Measurements from ENCODE around the gene LHPP.
"Not testable (repeated sequence)": the region's sequence is repeated elsewhere in the genome, so short reads cannot be mapped to it uniquely, and the experiment has no call there.

Gene LHPP

DNA sequence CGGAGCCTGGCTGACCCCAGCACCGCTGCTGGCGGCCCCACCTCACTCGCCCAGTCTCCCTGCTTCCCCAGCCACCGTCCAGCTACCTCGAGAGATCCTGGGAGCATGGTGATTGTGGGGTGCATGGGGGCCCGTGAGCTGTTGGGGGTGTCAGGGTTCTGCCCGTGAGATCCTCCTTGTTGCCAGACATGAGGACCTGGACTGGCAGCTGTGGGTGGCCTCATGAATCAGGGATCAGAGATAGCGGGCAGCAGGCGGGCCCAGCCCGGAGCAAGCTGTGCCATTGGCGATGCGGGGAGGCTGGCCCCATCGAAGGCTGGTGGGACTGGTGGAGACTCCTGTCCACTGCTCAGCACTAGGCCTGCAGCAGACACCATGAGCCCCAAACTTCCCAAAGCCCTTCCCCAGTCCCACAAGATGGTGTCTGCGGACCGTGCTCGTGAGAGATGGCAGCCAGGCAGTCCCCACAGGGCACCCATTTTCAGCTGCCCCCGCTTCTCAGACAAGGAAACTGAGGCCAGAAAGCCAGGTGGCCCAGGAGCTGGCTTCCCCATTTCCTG, 75.6 kb downstream of the LHPP start:
- DNase-seq: no peak
- no peak for ATAC-seq

DNA sequence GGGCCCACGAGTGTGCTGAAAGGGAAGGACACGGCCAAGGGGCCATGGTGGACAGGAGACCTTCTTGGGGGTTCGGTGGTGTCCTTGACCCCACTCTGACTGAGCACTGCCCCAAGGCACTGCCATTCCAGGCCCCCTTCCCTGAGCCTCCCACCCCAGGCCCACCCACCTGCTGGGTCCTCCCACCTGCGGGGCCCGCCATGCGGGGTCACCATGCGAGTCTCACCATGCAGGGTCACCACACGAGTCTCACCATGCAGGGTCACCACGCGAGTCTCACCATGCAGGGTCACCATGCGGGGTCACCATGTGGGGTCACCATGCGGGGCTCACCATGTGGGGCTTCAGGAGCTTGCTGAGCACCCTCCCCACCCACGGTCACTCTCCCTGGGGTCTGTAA, 76.3 kb downstream of the LHPP start:
- ATAC-seq (no peak), DNase-seq (no peak)

DNA sequence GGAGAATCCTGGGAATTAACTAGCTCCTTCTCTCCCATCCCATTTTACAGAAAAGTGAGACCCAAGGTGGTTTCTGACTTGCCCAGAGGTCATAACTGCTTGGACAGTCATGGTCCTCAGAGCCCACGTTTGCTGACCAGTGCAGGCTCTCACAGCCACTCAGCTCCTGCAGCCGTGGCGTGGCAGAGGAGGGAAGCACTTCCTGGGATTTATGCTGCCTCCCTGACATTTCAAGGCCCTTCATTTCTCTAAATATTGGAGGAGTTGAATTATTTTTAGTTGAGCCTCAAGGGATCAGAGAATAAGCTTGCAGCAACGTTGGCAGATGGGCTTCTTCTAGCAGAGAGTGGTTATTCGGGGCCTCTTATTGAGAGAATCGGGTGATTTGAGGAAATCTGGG, 77.1 kb downstream of the LHPP start:
- ATAC-seq (no peak), DNase-seq (no peak)

DNA sequence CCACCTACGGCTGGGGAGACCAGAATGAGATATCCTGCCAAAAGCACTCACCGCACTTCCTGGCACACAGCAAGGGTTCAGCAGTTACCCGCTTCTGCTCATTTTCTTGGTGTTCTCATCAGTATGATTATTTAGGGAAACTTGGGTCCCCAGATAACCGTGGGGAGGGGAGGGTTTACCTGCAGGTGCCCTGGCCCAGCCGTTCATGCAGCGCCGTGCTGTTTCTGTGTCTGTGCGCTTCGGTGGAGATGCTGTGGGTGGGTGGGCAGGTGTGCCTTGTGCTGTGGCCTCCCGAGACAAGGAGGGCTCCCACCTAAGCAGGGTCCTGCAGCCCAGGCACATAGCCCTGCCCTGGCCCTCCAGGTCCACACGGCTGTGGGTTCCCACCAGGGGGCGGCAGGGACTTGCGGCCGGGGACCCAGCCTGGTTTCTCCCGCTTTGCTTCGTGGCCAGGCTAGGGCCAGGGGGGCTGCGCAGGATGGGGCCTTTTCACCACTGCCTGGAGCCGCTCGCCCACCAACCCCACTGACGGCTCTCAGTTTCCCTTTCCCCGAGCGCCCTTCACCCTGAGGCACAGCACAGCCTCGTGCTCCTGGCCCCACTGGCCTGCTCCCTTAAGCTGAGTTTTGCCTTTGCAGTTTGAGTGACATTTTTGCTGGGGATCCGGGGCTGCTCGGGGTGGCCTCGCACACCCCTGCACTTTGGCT, 78.5 kb downstream of the LHPP start:
- DNase-seq (peak; percentile 78), ATAC-seq (peak; percentile 59)

DNA sequence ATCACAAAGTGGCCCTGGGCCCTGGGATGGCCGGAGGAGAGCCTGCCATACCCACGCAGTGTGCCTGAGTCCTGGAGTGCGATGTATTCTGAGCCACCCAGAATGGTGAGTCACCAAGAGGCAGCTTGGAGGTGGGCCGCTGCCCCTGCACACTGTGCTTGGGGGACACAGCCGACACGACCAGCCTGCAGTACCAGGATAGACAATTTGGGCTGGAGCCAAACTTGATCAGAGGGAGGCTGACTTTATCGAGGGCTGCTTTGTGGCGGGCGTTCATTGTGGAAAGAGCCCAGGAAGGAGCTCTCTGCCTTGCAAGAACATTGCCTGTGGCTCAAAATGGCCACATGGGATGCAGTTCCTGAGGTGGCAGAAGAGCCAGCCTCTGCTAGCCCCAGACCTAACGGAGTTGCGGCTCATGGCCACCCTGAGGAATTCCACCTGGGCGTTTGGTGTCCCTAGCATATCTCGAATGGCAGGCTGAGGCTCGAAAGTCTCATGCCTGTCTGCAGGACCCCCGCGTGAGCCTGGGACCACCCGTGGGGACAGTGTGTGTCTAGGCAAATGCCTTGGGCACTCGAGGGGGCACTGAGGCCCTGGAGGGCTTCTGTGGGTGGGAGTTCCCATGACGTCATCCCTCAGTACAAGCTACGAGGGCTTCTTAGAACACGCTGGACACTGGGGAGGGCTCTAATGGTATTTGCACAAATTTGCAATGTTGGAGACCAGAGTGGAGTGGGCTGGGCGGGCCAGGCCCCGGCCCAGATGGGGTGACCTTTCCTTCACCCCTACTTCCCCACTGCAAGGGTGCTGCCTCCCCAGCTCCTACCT, 79.7 kb downstream of the LHPP start:
- no peak for ATAC-seq
- no peak for DNase-seq

DNA sequence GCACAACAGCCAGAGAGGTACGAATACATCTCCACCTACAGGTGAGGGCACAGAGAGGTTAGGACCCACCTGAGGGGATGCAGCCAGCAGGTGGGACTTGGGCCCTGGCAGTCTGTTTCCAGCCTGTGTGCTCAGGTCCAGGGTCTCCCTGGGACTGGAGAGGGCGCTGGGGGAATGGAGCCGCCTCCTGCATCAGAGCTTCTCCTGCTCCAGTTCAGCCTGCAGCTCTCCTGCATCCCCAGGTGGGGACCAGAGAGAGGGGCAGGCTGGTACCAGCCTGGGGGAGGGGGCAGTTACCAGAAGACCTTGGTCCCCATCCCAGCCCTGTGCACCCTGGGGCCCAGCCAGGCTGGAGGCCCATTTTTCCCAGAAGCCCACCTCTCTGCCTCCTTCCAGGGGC, 80.7 kb downstream of the LHPP start:
- ATAC-seq (no peak), DNase-seq (no peak)

DNA sequence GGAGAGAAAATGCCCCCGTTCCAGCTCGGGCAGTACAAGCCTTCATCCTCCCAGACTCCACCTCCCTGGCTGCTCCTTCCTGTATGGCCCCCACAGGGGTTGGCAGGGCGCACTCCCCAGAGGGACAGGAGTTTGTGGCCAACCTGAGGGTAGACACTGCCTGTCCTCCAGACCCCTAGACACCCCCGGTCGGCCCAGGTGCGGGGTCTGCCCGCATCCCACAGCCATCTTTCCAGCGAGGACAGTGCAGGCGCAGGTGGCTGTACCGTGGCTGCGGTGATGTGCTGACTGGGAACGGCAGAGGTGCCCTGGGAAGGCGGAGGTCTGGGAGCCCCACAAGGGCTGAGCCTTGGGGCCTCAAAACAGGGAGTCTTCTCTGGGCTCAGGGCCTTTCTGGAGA, 81.5 kb downstream of the LHPP start:
- DNase-seq (no peak), ATAC-seq (no peak)

DNA sequence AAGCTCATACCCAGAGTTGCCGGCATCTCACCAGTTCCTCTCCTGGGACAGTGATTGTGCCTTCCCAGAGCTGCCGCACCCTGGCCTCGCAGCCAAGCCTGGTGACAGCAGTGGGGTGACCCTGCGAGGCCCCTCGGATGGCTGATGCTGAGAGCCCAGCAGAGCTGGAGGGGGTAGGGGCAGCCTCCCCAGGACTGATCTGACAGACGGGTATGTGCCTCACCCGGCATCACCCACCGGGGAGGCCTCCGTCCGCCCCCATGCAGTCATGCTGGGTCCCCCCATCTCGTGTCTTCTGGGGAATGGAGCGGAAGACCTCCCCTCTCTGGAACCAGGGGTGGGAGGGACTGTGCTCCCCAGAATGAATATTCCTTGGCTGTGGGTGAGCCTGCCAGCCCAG, 82.3 kb downstream of the LHPP start:
- ATAC-seq: no peak

DNA sequence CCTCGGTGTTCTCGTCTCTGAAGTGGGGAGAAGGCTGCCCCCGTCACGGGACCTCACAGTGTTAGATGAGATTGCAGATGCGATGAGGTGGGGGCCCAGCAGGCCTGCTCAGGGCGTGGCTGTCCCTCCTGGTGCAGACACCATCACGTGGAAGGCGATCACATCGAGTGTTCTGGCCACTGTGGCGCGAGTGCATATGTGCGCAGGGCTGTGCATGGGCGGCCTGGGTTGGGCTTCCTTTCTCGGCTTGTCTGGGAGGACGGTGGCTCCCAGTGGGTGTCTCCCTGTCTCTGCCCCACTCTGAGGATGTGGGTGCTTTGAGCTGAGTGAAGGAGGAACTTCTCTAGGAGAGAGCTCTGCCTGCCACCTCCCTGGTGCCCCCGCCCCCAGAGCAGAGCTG, 83.1 kb downstream of the LHPP start:
- DNase-seq: no peak
- ATAC-seq: no peak

More for the DNA sequence above, 82.3 kb downstream of the LHPP start:
- DNase-seq: no peak

DNA sequence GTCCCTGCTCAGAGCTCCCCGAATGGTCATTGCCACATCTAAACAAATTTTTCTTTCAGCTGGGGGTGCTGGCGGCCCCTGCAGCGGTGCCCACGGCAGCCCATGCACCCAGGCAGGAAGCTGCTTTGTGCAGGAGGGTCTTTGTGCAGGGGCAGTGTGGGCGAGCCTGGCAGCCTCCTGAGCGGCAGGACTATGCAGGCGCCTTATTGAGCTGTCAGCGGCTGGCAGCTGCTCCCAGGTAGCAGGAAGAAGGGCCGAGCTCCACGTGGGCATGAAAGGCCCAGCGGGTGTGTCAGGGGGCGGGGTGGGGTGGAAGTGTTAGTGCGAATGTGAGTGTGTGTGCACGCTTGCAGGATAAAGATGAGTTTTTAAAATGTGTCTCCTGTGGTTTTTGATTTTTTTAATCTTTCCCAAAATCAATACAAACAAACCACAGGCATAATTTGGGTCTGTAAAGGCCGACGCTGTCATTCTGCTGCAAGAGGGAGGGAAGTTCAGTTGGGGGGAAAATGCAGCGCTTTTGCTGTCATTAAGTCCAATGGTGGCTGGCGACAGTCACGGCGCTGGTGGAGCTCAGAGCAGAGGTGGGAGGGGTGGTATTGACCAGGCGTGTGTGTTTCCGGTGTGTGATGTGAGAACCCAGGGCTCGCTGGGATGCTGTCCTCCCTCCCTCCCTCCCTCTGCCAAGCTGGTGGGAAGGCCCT, 83.9 kb downstream of the LHPP start:
- ATAC-seq: no peak
- DNase-seq: no peak

DNA sequence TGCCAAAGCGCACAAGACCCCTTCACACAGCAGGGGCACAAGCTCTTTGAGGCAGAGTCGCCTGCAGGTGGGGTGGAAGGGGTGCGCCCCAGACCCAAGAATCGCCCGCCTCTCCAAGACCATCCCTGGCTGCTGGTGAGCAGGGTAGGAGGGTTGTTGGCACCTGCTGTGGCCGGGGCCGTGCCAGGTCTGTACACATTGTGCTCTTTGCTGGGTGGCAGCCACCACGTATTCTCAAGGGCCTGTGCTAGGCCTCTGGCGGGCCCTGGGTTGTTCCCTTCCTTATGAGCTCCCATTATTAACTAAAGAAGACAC, 84.4 kb downstream of the LHPP start:
- ATAC-seq (no peak), DNase-seq (no peak)

DNA sequence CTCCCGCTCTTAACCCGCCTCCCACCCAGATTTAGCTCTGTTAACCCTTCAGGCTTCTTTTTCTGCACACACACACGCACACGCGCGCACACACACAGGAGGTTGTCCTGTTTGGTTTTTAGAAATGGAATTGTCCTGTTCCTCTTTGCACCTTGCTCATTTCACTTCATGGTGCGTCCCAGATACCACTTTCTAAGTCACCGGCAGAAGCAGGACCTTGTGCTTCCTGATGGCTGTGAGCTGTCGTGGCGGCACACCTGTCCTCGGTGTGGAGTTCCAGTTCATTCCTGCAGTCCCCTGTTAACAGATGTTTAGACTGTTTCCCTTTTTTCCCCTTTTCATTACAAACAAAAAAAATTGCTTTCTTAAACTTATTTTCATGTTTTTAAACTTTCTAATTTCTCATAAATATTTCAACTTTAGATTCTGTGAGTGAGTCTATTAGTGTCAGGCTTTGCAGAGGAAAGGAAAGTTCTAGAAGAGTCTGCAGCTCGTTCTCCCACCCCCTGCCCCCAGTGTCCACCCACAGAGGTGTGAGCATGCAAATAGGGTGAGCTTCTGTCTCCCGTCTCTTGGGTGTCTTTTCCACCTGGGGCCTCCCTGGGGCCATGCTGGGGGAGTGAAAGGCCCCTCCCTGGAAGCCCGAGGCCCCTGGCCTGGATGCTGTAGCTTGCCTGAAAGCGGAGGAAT, 85.5 kb downstream of the LHPP start:
- no peak for DNase-seq
- no peak for ATAC-seq

DNA sequence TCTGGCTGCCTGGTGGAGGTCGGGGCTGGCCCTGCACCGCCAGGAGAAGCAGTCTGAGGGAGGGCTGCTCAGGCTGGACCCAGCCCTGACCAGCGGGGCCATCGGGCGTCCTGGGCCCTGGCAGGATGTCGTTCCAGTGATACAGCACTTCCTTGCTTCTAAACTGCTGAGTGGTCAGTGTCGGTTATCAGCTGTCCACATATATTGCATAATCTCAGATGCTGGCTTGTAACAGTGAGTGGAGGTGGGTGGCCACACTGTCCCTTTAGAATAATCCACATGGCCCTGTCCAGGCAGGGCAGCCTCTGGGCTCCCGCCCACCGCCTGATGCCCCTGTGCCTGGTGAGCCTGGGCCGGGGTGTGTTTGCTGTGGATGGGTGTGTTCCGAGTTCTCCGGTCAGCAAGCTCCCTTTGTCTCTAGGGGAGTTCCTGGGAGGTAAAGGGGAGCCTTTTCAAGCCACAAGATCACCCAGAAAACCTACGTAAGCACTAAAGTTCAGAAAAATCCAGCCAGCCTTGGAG, 86.1 kb downstream of the LHPP start:
- DNase-seq (no peak), ATAC-seq (no peak)

DNA sequence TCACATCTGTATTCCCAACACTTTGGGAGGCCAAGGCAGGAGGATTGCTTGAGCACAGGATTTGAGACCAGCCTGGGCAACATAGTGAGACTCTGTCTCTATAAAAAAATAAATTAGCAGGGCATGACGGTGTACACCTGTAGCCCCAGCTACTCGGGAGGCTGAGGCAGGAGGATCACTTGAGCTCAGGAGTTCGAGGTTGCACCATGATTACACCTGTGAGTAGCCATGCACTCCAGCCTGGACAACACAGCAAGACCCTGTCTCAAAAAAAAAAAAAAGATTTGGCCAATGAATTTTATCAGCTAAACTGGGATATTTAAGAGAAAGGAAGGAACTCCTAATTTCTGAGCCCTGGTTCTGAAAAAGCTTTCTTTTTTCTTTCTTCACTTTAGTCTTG, 87.5 kb downstream of the LHPP start:
- DNase-seq, ATAC-seq: not testable (repeated sequence)

DNA sequence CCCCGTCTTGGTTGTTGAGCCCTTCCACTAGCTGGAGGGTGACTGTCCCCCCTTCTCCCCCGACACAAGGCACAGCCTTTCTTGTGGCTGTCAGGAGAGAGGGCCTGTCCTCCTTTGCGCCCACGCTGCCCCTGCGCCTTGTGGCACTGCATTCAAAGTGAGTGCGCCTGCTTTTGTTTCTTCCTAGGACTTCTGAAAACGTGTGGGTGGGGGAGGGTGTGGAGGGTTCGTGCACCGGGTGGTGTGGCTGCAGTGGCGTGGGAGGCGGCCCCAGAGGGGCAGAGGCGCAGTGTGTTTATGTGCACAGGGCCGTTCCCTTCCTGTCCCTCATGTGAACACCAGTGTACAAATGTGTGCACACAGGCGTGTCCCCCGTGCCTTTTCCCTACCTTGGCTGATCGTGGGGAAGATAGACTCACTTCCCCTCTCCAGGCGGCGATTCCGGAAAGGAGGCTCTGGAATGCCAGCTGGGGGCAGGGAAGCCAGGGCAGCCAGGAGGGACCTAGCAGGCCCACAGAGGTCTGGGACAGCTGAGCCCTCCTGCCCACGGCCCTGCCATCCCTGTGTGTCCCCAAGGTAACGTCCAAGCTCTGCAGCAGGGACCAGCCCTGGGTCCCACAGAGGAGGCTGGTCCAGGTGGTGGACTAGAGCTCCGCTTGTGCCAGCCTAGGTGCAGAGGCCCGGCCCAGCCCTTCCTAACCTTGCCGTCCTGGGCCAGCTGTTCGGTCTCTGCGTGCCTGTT, 88.8 kb downstream of the LHPP start:
- no peak for ATAC-seq
- no peak for DNase-seq

DNA sequence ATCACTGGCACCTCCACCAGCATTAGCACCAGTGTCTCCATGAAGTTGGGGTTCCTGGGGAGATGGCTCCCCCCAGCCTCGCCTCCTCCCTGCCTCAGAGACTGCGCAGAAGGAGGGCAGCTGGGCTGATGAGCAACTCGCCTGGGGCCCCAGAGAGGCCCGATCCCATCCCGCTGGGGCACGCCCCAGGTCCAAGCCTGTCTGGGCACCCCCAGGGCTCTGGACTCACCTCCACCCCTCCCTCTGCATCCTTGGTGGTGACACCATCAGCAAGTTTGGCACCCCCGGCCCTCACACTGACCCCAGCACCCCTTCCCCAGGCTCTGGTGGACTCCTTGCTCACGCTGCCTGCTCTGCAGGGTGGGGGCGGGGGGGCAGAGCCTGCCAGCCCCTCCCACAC, 89.5 kb downstream of the LHPP start:
- DNase-seq (no peak), ATAC-seq (no peak)

DNA sequence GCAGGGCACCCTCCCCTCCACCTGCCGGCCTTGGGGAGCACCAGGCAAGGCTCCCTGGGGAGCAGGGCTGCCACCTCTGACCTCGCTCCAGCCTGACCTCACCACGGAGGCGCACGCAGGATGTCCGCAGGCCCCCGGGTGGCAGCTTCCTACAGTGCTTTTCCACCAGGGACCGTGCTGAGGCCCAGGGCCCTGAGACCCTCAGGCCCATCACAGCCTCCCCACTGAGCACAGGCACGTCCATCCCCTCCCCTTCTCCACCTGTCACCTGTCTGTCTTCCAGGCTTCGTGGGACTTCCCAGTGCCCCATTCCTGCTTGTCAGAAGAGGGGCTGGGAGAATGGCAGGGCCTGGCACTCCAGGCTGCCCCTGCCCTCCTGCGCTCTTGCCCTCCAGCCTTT, 90.1 kb downstream of the LHPP start:
- no peak for ATAC-seq
- no peak for DNase-seq

DNA sequence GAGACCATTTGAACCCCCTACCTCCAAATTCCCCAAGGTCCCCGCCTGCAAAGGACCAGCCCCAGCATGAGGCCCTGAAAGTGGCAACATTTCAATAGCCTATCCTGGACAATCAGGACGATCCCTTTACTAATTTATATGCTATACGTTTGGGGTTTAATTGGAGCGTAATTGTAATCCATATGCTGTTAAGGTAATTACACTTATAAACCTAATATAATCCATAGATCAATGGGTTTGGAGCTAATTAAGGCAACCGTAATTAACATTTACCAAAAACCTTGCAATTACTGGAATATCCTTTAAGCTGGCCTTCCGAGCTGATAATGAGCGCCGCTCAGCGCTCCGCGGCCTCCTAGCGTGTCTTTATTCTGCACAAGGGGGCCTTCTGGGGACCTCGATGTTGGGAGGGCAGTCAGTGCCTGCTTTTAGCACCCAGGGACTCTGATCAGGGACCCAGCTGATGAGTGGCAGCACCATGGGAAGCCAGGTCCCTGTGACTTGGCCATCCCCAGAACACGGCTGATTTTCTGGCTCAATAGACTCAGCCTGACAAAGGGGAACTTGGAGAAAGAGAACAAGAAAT, 91.2 kb downstream of the LHPP start:
- ATAC-seq: no peak
- no peak for DNase-seq

DNA sequence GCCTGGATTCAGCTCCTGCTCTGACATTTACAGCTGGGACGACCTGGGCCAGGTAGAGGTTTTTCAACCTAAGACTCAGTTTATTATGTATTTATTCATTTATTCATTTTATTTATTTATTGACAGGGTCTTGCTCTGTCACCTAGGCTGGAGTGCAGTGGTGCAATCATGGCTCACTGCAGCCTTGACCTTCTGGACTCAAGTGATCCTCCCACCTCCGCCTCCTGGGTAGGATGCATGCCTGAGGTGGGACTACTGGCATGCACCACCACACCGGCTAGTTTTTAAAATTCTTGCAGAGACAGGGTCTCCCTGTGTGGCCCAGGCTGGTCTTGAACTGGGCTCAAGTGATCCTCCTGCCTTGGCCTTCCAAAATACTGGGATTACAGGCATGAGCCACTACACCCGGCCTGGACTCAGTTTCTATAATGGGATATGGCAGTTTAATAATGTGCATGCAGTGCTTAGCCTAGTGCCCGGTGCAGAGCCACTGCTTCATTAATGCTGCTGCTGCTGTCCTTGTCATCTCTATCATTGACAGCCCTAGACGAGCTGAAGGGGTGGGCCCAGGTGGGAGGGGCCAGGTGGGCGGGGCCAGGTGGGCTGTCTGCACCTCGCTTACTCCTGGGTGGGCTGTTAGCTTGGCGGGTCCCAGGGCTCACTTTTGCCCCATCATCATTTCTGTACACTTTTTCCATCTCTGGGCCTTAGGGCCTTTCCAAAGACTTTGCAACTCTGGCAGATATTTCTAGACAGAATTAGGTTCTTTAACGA, 92.6 kb downstream of the LHPP start:
- no peak for DNase-seq
- ATAC-seq: no peak

DNA sequence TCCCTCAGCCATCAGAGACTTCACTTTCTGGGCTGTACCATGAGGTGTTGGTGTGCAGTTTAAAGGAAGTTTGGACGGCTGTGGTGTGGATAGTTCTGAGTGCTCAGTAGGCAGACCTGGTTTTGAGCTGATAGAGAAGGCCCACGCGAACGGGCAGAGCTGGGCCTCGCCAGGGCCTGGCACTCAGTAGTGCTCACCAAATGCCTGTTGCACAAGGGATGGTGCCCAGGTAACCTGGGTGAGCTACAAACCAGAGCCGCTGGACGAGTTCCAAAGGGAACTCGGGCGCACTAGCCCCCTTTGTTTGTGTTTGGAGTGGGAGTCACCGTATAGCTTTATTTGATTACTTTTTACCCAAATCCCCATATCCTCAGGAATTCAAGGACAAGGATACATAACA, 95.5 kb downstream of the LHPP start:
- no peak for ATAC-seq
- DNase-seq: no peak
